Neuronal stem cell (in vitro differentiated cells): ENCODE results near the gene TMEM164.

Experiments used
- DNase-seq: peaks from one replicate; pipeline ENCODE4 v3.0.0-alpha.2; 2013; ENCODE audit warnings: low spot score
- H2AFZ ChIP-seq: one replicate; pipeline ENCODE4 v1.6.1; 2013; ENCODE audit warnings: mild to moderate bottlenecking, low read length, inconsistent platforms
- H2AK5ac ChIP-seq: 2 replicates; pipeline ENCODE4 v1.6.1; 2013; ENCODE audit warnings: low read depth, mild to moderate bottlenecking, inconsistent platforms, low read length, moderate library complexity, mixed read lengths
- H2BK120ac ChIP-seq: 2 replicates; pipeline ENCODE4 v1.6.1; 2013; ENCODE audit warnings: low read depth, mild to moderate bottlenecking, inconsistent platforms, low read length, moderate library complexity, mixed read lengths
- H2BK12ac ChIP-seq: one replicate; pipeline ENCODE4 v1.6.1; 2013; ENCODE audit warnings: low read length, inconsistent platforms
- H2BK15ac ChIP-seq: 2 replicates; pipeline ENCODE4 v1.6.1; 2013; ENCODE audit warnings: mild to moderate bottlenecking, low read length, inconsistent platforms, mixed read lengths
- H2BK5ac ChIP-seq: one replicate; pipeline ENCODE4 v1.6.1; 2013; ENCODE audit warnings: inconsistent platforms, mild to moderate bottlenecking, low read length, moderate library complexity
- H3K14ac ChIP-seq: one replicate; pipeline ENCODE4 v1.6.1; 2013; ENCODE audit warnings: low read length, inconsistent platforms
- H3K18ac ChIP-seq: 2 replicates; pipeline ENCODE4 v1.6.1; 2013; ENCODE audit warnings: low read length, inconsistent platforms
- H3K23ac ChIP-seq: 2 replicates; pipeline ENCODE4 v1.6.1; 2013; ENCODE audit warnings: low read depth, mild to moderate bottlenecking, mixed read lengths, low read length, inconsistent platforms; ENCODE audit not compliant: poor library complexity
- H3K27ac ChIP-seq: replicated peaks from 3 replicates; pipeline ENCODE4 v1.5.1; 2013; ENCODE audit warnings: low read length, inconsistent platforms
- H3K27me3 ChIP-seq, 3 experiments: 2 replicates each; pipeline ENCODE4 v1.6.1; 2013; ENCODE audit warnings: low read length in 3 of 3, mild to moderate bottlenecking in 2 of 3, inconsistent platforms in 1 of 3, low read depth in 1 of 3, mixed read lengths in 1 of 3, moderate library complexity in 1 of 3; ENCODE audit not compliant: control insufficient read depth in 3 of 3, insufficient read depth in 3 of 3
- H3K36me3 ChIP-seq, 2 donors: replicated peaks in 1 of 2; 2 replicates each; pipeline ENCODE4 v1.6.1; 2013; ENCODE audit warnings: low read length in 2 of 2; ENCODE audit not compliant: control insufficient read depth in 2 of 2, insufficient read depth in 2 of 2
- H3K4ac ChIP-seq: 2 replicates; pipeline ENCODE4 v1.6.1; 2013; ENCODE audit warnings: inconsistent platforms, mild to moderate bottlenecking, low read length, moderate library complexity
- H3K4me1 ChIP-seq, 2 donors: 1 replicate in 1 of 2; 2 replicates in 1 of 2; pipeline ENCODE4 v1.6.1; 2013; ENCODE audit warnings: low read length in 2 of 2, low read depth in 1 of 2; ENCODE audit not compliant: control insufficient read depth in 2 of 2, insufficient read depth in 1 of 2
- H3K4me2 ChIP-seq: one replicate; pipeline ENCODE4 v1.6.1; 2013; ENCODE audit warnings: mild to moderate bottlenecking, low read length, inconsistent platforms; ENCODE audit not compliant: insufficient read depth, poor library complexity, severe bottlenecking
- H3K4me3 ChIP-seq, 2 donors: 2 replicates each; pipeline ENCODE4 v1.5.1; 2013; ENCODE audit warnings: low read length in 2 of 2, mild to moderate bottlenecking in 2 of 2, inconsistent platforms in 1 of 2, moderate library complexity in 1 of 2
- H3K79me1 ChIP-seq: one replicate; pipeline ENCODE4 v1.6.1; 2013; ENCODE audit warnings: low read depth, mild to moderate bottlenecking, inconsistent platforms, low read length, moderate library complexity
- H3K9ac ChIP-seq: one replicate; pipeline ENCODE4 v1.6.1; 2013; ENCODE audit warnings: mild to moderate bottlenecking, low read depth, low read length, inconsistent platforms; ENCODE audit not compliant: poor library complexity
- H3K9me3 ChIP-seq, 2 donors: replicated peaks in 1 of 2; 2 replicates each; pipeline versions ENCODE3 to v1.6.1; 2013; ENCODE audit warnings: low read length in 2 of 2, mild to moderate bottlenecking in 2 of 2, inconsistent platforms in 1 of 2, low read depth in 1 of 2, mixed read lengths in 1 of 2, moderate library complexity in 1 of 2; ENCODE audit not compliant: control insufficient read depth in 2 of 2, insufficient read depth in 1 of 2
- H4K8ac ChIP-seq: one replicate; pipeline ENCODE4 v1.6.1; 2013; ENCODE audit warnings: low read depth, mild to moderate bottlenecking, inconsistent platforms, low read length, moderate library complexity
- H4K91ac ChIP-seq: one replicate; pipeline ENCODE4 v1.6.1; 2013; ENCODE audit warnings: low read length, low read depth, mild to moderate bottlenecking, inconsistent platforms; ENCODE audit not compliant: poor library complexity
- WGBS, 2 donors: extraction: QIAGEN DNeasy Blood & Tissue Kit; methylation state at CpG; one replicate each; pipeline ENCODE4 v1.1.7; 2013; ENCODE audit warnings: missing lambda C conversion rate in 2 of 2, mixed read lengths in 1 of 2; ENCODE audit not compliant: insufficient read length in 2 of 2, insufficient replicate concordance in 1 of 2; ENCODE audit errors: extremely low coverage in 2 of 2; 5-methylcytosine and 5-hydroxymethylcytosine counted together

The TMEM164 gene

GRCh38 chrX:110053453-110053852, 50.5 kb downstream of the TMEM164 start:
- no peak overlapping the region for H3K4me3 ChIP-seq
- WGBS, 2 donors: no CpG with 5 or more reads among the region's 1 CpG

GRCh38 chrX:110055616-110056015, 52.7 kb downstream of the TMEM164 start:
- Histone ChIP-seq H4K8ac (no peak overlapping the region), H3K18ac (no peak overlapping the region), H2BK15ac (no peak overlapping the region), H3K23ac (no peak overlapping the region), H4K91ac (no peak overlapping the region), H3K27ac (no peak overlapping the region), H2AK5ac (no peak overlapping the region), H3K36me3 (peaks cover 0 to 7% of the 10 kb centered on the region in 2 donors), H3K79me1 (no peaks in the 10 kb centered on the region), H3K4ac (no peak overlapping the region), H3K4me3 (no peak overlapping the region), H2BK5ac (no peak overlapping the region), H2BK12ac (no peak overlapping the region), H2BK120ac (no peak overlapping the region), H3K9me3 (peaks cover 0 to 2% of the 10 kb centered on the region in 2 donors), H3K27me3 (no peaks in the 10 kb centered on the region), H3K4me1 (peaks cover 2 to 10% of the 10 kb centered on the region in 2 donors), H3K14ac (no peak overlapping the region), H2AFZ (no peak overlapping the region), H3K4me2 (no peak overlapping the region), H3K9ac (no peak overlapping the region)
- no CpG with 5 or more reads among the region's 4 CpGs for WGBS, 2 donors
- DNase-seq: no peak

More at GRCh38 chrX:110053453-110053852, 50.5 kb downstream of the TMEM164 start:
- H2BK5ac ChIP-seq: no peak overlapping the region
- DNase-seq: no peak
- H2AK5ac ChIP-seq: no peak overlapping the region
- no peak overlapping the region for H3K14ac ChIP-seq
- no peak overlapping the region for H3K23ac ChIP-seq
- H3K27ac ChIP-seq: no peak overlapping the region
- no peaks in the 10 kb centered on the region for H3K9me3 ChIP-seq
- H4K91ac ChIP-seq: no peak overlapping the region
- H3K36me3 ChIP-seq: peaks cover 0 to 7% of the 10 kb centered on the region in 2 donors
- no peaks in the 10 kb centered on the region for H3K79me1 ChIP-seq
- H2BK12ac ChIP-seq: no peak overlapping the region
- peaks cover 11 to 26% of the 10 kb centered on the region in 2 donors for H3K4me1 ChIP-seq
- H2BK15ac ChIP-seq: no peak overlapping the region
- no peak overlapping the region for H2AFZ ChIP-seq
- H3K4ac ChIP-seq: no peak overlapping the region
- H4K8ac ChIP-seq: no peak overlapping the region
- no peak overlapping the region for H2BK120ac ChIP-seq
- H3K4me2 ChIP-seq: no peak overlapping the region
- H3K9ac ChIP-seq: no peak overlapping the region
- no peaks in the 10 kb centered on the region for H3K27me3 ChIP-seq
- no peak overlapping the region for H3K18ac ChIP-seq

GRCh38 chrX:110056419-110056818, 53.5 kb downstream of the TMEM164 start:
- no peak overlapping the region for H2BK12ac ChIP-seq
- H3K18ac ChIP-seq: no peak overlapping the region
- H3K9me3 ChIP-seq: peaks cover 0 to 4% of the 10 kb centered on the region in 2 donors
- H3K4me2 ChIP-seq: no peak overlapping the region
- WGBS, 2 donors: no CpG with 5 or more reads among the region's 1 CpG
- H2AFZ ChIP-seq: no peak overlapping the region
- no peak overlapping the region for H3K4ac ChIP-seq
- no peak for DNase-seq
- H3K79me1 ChIP-seq: no peaks in the 10 kb centered on the region
- H3K14ac ChIP-seq: no peak overlapping the region
- H4K8ac ChIP-seq: no peak overlapping the region
- H3K36me3 ChIP-seq: peaks cover 0 to 7% of the 10 kb centered on the region in 2 donors
- H2AK5ac ChIP-seq: no peak overlapping the region
- H3K23ac ChIP-seq: no peak overlapping the region
- H2BK120ac ChIP-seq: no peak overlapping the region
- peaks cover 0 to 3% of the 10 kb centered on the region in 2 donors for H3K4me1 ChIP-seq
- no peak overlapping the region for H3K9ac ChIP-seq
- no peak overlapping the region for H3K4me3 ChIP-seq
- H2BK5ac ChIP-seq: no peak overlapping the region
- H4K91ac ChIP-seq: no peak overlapping the region
- H3K27me3 ChIP-seq: no peaks in the 10 kb centered on the region
- no peak overlapping the region for H3K27ac ChIP-seq
- no peak overlapping the region for H2BK15ac ChIP-seq

GRCh38 chrX:110059410-110059809, 56.5 kb downstream of the TMEM164 start:
- H3K4me1 ChIP-seq: no peaks in the 10 kb centered on the region
- H3K36me3 ChIP-seq: peaks cover 0 to 1% of the 10 kb centered on the region in 2 donors
- no peak overlapping the region for H2BK5ac ChIP-seq
- H3K9ac ChIP-seq: no peak overlapping the region
- no peak overlapping the region for H4K8ac ChIP-seq
- no CpG with 5 or more reads among the region's 3 CpGs for WGBS, 2 donors
- no peak overlapping the region for H3K4me3 ChIP-seq
- H2BK120ac ChIP-seq: no peak overlapping the region
- H2AFZ ChIP-seq: no peak overlapping the region
- H3K9me3 ChIP-seq: peaks cover 0 to 4% of the 10 kb centered on the region in 2 donors
- H3K23ac ChIP-seq: no peak overlapping the region
- no peak overlapping the region for H2AK5ac ChIP-seq
- DNase-seq: no peak
- no peaks in the 10 kb centered on the region for H3K79me1 ChIP-seq
- H3K27ac ChIP-seq: no peak overlapping the region
- H4K91ac ChIP-seq: no peak overlapping the region
- H2BK12ac ChIP-seq: no peak overlapping the region
- H3K4me2 ChIP-seq: no peak overlapping the region
- no peaks in the 10 kb centered on the region for H3K27me3 ChIP-seq
- no peak overlapping the region for H3K14ac ChIP-seq
- H3K4ac ChIP-seq: no peak overlapping the region
- H3K18ac ChIP-seq: no peak overlapping the region
- no peak overlapping the region for H2BK15ac ChIP-seq
